Right lobe of liver (tissue), 6 donors: ENCODE measurements around the gene CNDP1. TPM values are rescaled to one million over a fixed set of nuclear protein-coding genes. Genes with fewer than 3 reads are reported as not detected.

ENCODE experiments used
- ATAC-seq, 4 donors: fragments of 200-7000 bp; cut with Tn5 transposase; one replicate each; pipeline ENCODE4 v1.9.1; 2020; ENCODE audit warnings: mild to moderate bottlenecking in 4 of 4, moderate library complexity in 4 of 4
- DNase-seq, 3 donors: peaks; one replicate each; pipeline ENCODE4 v3.0.0-alpha.2; 2020
- H3K27ac ChIP-seq, 3 donors: fragments of 200-600 bp; one replicate each; pipeline ENCODE4 v1.8.0; 2022
- H3K27me3 ChIP-seq, 2 donors: fragments of 200-600 bp; one replicate each; pipeline ENCODE4 v1.8.0; 2022
- H3K36me3 ChIP-seq, 4 donors: fragments of 200-600 bp; sonication (generic) in 1 of 4; one replicate each; pipeline versions ENCODE4 v1.5.1 to v1.8.0; 2017 to 2022; ENCODE audit warnings: control low read depth in 1 of 4
- H3K4me1 ChIP-seq, 4 donors: fragments of 200-600 bp; sonication (generic) in 1 of 4; one replicate each; pipeline versions ENCODE4 v1.5.1 to v1.8.0; 2017 to 2022; ENCODE audit warnings: control low read depth in 1 of 4
- H3K4me3 ChIP-seq, 3 donors: fragments of 200-600 bp; one replicate each; pipeline ENCODE4 v1.8.0; 2022
- H3K9me3 ChIP-seq, 4 donors: fragments of 200-600 bp; sonication (generic) in 1 of 4; one replicate each; pipeline versions ENCODE4 v1.5.1 to v1.8.0; 2017 to 2022; ENCODE audit warnings: control low read depth in 1 of 4
- POLR2A ChIP-seq: fragments of 450-650 bp; IDR thresholded peaks from one replicate; pipeline ENCODE4 v1.6.1; 2017; ENCODE audit warnings: antibody characterized with exemption, mild to moderate bottlenecking
- WGBS: methylation state at CpG from one replicate; pipeline ENCODE4 v1.1.6; 2018; ENCODE audit warnings: low coverage, low lambda C conversion rate; ENCODE audit not compliant: insufficient coverage; ENCODE audit errors: missing lambda C conversion rate; 5-methylcytosine and 5-hydroxymethylcytosine counted together
- intact Hi-C, 2 donors: fragments of 100-400 bp; cut with DNase I; formaldehyde crosslinking; loops; one replicate each; pipeline versions ENCODE4 v1.11.2 to v1.14.1; 2022
- total RNA-seq, 6 experiments: library from RNA; depleted of rRNA in 2 of 6; stranded (reverse); fragments of >200 nt in 2 of 6; fragmentation: NEBNext Ultra II Directional in 3 of 6; extraction: Animal tissue kit (Norgen Biotek cat#: 25700) in 3 of 6; gene quantifications; one replicate each; pipeline versions ENCODE4 v1.1.0 to v1.2.4, GENCODE V29; 2016 to 2023
- TF ChIP-seq, protein P1 (sequence below), 4 donors: fragments of 200-600 bp in 3 of 4; fragments of 450-650 bp in 1 of 4; IDR thresholded peaks; one replicate each; pipeline versions ENCODE4 v1.5.1 to v1.8.0; 2016 to 2022; ENCODE audit warnings: antibody characterized with exemption in 4 of 4, mild to moderate bottlenecking in 2 of 4
- donor health status: DM: no; HTN: yes; CAD: no.
- donor health status: DM: no; HTN: no; CAD: no.
- donor health status: DM: no; HTN: no; CAD: no.
- donor health status: DM: no; HTN: yes; CAD: no.
- donor health status: DM: no; HTN: yes; CAD: no.

CNDP1 gene
- total RNA-seq, 6 experiments from 2014 or later, result 10.4 to 61.4 (median 28.4) TPM

DNA sequence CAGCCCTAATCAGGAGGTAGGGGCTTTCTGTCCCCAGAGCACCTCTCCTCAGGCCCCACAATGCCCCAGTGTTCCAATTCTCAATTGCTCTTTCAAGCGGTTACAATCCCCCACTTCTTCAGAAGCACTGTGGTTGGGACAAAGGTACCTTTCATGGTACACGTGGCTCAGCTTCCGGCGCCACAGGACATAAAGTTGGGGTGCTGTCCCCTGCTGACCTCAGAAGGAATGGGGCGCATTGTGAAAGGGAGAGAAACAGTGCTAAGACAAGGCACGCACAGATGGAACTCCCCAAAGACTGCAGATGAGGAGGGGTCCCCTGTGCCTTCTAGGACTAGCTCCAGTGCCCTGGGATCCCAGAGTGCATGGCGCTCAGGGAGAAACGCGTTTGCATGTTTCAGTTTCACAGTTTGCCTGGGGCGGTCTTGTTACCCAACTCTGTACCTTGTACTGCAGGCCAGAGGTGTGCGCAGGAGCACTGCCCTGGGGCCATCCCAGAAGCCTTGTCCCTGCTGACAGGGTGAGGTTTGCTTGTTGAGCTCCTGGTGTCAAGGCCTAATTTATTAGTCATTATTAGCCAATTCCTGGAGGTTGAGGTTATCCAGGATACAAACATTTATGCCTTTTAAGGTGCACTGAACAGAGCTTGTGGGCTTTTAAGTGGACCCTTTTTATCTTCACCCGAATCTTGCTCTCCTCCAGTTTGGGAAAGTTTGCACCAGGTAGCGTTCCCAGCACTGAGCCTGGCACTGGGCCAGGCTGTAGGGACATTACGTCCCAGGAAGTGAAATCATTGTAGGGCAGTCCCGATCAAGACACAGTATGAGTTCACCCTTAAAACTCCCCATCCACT is 7.6 kb downstream of the CNDP1 start:
- H3K27me3 ChIP-seq, result no peaks in the 10 kb centered on the region
- TF ChIP-seq POLR2A, result peak; percentile 76
- TF ChIP-seq, protein P1, sequence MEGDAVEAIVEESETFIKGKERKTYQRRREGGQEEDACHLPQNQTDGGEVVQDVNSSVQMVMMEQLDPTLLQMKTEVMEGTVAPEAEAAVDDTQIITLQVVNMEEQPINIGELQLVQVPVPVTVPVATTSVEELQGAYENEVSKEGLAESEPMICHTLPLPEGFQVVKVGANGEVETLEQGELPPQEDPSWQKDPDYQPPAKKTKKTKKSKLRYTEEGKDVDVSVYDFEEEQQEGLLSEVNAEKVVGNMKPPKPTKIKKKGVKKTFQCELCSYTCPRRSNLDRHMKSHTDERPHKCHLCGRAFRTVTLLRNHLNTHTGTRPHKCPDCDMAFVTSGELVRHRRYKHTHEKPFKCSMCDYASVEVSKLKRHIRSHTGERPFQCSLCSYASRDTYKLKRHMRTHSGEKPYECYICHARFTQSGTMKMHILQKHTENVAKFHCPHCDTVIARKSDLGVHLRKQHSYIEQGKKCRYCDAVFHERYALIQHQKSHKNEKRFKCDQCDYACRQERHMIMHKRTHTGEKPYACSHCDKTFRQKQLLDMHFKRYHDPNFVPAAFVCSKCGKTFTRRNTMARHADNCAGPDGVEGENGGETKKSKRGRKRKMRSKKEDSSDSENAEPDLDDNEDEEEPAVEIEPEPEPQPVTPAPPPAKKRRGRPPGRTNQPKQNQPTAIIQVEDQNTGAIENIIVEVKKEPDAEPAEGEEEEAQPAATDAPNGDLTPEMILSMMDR (IDR thresholded peaks at IDR 0.05), result no peak
- no peaks in the 10 kb centered on the region for H3K9me3 ChIP-seq
- H3K4me3 ChIP-seq, result peak overlapping the region in 2 of 3 donors; percentile 15 to 23
- H3K27ac ChIP-seq, result peak overlapping the region; percentile 79 to 95 (median 90)
- DNase-seq, result peak; percentile 83 to 94 (median 92)
- no peaks in the 10 kb centered on the region for H3K36me3 ChIP-seq
- intact Hi-C loops, result no loop called here
- 22% methylated on average over 6 of the region's 15 CpGs for WGBS
- peaks cover 0 to 37% (median 15%) of the 10 kb centered on the region in 4 donors for H3K4me1 ChIP-seq
- peak; percentile 88 to 98 (median 92) for ATAC-seq

DNA sequence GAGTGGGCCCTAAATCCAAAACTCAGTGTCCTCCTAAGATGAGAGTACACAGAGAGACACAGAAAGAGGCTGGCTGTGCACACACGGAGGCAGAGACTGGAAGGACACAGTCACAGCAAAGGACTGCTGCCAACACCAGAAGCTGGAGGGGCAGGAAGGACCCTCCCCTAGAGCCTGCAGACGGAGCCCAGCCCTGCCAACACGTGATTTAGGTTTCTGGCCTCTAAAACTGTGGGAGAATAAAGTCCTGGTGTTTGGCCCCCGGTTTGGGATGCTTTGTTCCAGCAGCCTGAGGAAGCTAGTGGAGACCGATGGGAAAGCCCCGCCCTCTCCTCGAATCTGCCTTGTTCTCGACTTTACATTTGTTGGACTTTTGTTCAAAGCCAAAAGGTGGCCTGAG is 10.6 kb downstream of the CNDP1 start:
- WGBS, result 65% methylated on average over 7 of the region's 8 CpGs
- Histone ChIP-seq H3K4me3 (no peak overlapping the region), H3K27ac (no peak overlapping the region), H3K36me3 (no peaks in the 10 kb centered on the region), H3K27me3 (no peaks in the 10 kb centered on the region), H3K9me3 (no peaks in the 10 kb centered on the region), H3K4me1 (peaks cover 0 to 28% (median 12%) of the 10 kb centered on the region in 4 donors)
- TF ChIP-seq, protein P1 (IDR thresholded peaks at IDR 0.05), result no peak
- TF ChIP-seq POLR2A, result no peak
- DNase-seq, result peak in 1 of 3 donors; percentile 32
- intact Hi-C loops, result no loop called here
- no peak for ATAC-seq

DNA sequence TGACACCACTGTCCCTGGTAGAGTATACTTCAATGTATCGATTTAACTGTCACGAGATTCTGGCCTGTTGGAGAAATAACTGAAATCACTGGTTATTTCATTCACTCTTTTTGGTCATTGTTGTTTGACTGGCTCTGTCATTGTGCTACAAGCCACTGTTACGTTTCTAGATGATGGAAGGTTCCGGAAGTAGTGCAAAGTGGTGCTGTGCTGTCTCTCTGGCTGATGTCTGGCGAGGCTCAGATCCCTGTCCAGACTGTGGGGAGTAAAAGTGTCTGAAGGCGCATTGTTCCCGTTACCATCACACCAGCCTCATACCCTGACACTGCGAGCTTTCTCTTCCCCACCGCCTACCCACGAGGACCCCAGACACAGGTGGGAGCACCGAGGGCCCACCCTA is 11.7 kb downstream of the CNDP1 start:
- TF ChIP-seq, protein P1 (IDR thresholded peaks at IDR 0.05), result no peak
- TF ChIP-seq POLR2A, result no peak
- no peaks in the 10 kb centered on the region for H3K9me3 ChIP-seq
- DNase-seq (no peak), ATAC-seq (no peak)
- H3K27ac ChIP-seq, result no peak overlapping the region
- H3K4me1 ChIP-seq, result peaks cover 0 to 25% (median 11%) of the 10 kb centered on the region in 4 donors
- no peaks in the 10 kb centered on the region for H3K27me3 ChIP-seq
- intact Hi-C loops, result no loop called here
- no peak overlapping the region for H3K4me3 ChIP-seq
- 92% methylated on average over 6 of the region's 11 CpGs for WGBS
- H3K36me3 ChIP-seq, result no peaks in the 10 kb centered on the region

DNA sequence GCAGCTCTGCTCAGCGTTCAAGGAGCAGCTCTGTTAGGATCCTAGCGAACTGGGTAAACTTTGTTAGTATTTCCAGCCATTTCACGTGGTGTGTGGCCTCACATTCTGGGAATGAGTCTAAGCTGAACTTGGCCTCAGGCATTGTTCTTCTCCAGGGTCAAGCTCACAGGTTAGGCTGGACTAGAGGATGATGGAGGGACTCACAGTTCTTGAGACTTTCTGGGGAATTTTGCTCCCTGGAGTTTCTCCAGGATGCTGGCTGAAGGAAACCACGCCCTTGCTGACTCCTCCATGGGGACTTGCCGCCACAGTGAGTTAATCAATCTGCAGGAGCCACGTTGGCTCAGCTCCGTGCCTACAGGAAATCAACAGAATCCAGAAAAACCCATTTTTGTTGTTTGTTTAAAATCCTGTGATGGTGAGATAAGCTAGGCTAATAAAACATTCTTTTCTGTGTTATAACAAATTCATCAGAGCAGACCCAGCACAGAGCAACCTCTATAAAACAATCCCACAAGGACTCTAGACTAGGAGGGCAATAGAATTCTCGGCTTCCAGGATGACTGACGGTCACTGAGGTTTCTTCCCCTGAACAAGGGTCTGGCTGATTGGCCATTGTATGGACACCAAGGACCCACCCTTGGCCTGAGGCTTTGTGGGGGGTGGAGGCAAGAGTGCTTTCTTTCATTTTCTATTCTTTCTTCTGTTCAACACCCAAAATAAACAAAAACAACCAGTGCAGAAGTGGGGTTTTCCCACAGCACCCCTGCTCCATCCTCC is 12.6 kb downstream of the CNDP1 start:
- no peak for ATAC-seq
- no peak overlapping the region for H3K4me3 ChIP-seq
- no peaks in the 10 kb centered on the region for H3K27me3 ChIP-seq
- TF ChIP-seq, protein P1 (IDR thresholded peaks at IDR 0.05), result no peak
- no peak for TF ChIP-seq POLR2A
- H3K9me3 ChIP-seq, result no peaks in the 10 kb centered on the region
- no peak overlapping the region for H3K27ac ChIP-seq
- peaks cover 0 to 24% (median 11%) of the 10 kb centered on the region in 4 donors for H3K4me1 ChIP-seq
- intact Hi-C loops, result no loop called here
- no peaks in the 10 kb centered on the region for H3K36me3 ChIP-seq
- no peak for DNase-seq
- 46% methylated on average over 5 of the region's 9 CpGs for WGBS
